Ishikawa (cell line): Measurements from ENCODE around the gene CIITA.

Source experiments
- CEBPB ChIP-seq: IDR thresholded peaks from 2 replicates; pipeline ENCODE4 v1.6.1; 2012
- CREB1 ChIP-seq: IDR thresholded peaks from 2 replicates; pipeline ENCODE4 v1.6.1; 2012; ENCODE audit warnings: low read depth
- EGR1 ChIP-seq: IDR thresholded peaks from 2 replicates; pipeline ENCODE4 v1.6.1; 2012
- EP300 ChIP-seq: IDR thresholded peaks from 2 replicates; pipeline ENCODE4 v1.6.1; 2012; ENCODE audit warnings: borderline replicate concordance
- FOXM1 ChIP-seq: IDR thresholded peaks from 2 replicates; pipeline ENCODE4 v1.6.1; 2012; ENCODE audit warnings: low read depth, borderline replicate concordance
- MAX ChIP-seq: IDR thresholded peaks from 2 replicates; pipeline ENCODE4 v1.6.1; 2012
- NFIC ChIP-seq: IDR thresholded peaks from 2 replicates; pipeline ENCODE4 v1.6.1; 2012
- RAD21 ChIP-seq: IDR thresholded peaks from 2 replicates; pipeline ENCODE4 v1.6.1; 2012; ENCODE audit warnings: low read depth
- REST ChIP-seq: IDR thresholded peaks from 2 replicates; pipeline ENCODE4 v1.6.1; 2012; ENCODE audit warnings: low read depth, mild to moderate bottlenecking
- TAF1 ChIP-seq: IDR thresholded peaks from 2 replicates; pipeline ENCODE4 v1.6.1; 2012; ENCODE audit warnings: low read depth, mild to moderate bottlenecking
- TCF12 ChIP-seq: IDR thresholded peaks from 2 replicates; pipeline ENCODE4 v1.6.1; 2012; ENCODE audit warnings: low read depth
- TEAD4 ChIP-seq: IDR thresholded peaks from 2 replicates; pipeline ENCODE4 v1.6.1; 2012
- YY1 ChIP-seq: IDR thresholded peaks from 2 replicates; pipeline ENCODE4 v1.6.1; 2012; ENCODE audit warnings: low read depth
- ZBTB7A ChIP-seq: IDR thresholded peaks from 2 replicates; pipeline ENCODE4 v1.6.1; 2012; ENCODE audit warnings: low read depth
- TF ChIP-seq, protein P1 (sequence below): IDR thresholded peaks from 2 replicates; pipeline ENCODE4 v1.6.1; 2012

The CIITA gene

DNA sequence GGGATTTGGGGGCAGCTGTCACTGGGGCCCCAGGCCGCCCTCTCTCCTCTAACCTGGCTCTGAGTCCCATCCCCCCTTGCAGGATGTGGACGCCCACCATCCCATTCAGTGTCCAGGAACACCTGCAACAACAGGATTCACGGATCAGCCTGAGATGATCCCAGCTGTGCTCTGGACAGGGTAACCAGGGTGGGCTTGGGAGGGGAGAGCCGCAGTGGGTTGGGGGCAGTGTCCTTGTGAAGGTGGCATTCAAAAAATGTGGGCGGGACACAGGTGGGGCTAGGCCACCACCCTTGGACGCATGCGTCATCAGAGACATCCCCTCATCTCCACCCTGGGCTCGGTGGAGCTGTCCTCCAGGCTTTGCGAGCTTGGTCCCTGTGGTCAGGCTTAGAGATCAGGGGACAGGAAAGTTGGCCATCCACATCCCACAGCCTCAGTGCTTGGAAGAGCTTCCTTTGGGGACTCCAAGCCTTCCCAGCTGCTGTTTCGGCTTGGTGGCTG is 46.2 kb downstream of the CIITA start:
- TF ChIP-seq TCF12, result no peak
- TF ChIP-seq MAX, result no peak
- no peak for TF ChIP-seq EP300
- TF ChIP-seq CEBPB, result no peak
- TF ChIP-seq NFIC, result no peak
- no peak for TF ChIP-seq TEAD4
- no peak for TF ChIP-seq YY1
- no peak for TF ChIP-seq ZBTB7A
- TF ChIP-seq CREB1, result no peak
- no peak for TF ChIP-seq TAF1
- TF ChIP-seq REST, result no peak
- TF ChIP-seq, protein P1, sequence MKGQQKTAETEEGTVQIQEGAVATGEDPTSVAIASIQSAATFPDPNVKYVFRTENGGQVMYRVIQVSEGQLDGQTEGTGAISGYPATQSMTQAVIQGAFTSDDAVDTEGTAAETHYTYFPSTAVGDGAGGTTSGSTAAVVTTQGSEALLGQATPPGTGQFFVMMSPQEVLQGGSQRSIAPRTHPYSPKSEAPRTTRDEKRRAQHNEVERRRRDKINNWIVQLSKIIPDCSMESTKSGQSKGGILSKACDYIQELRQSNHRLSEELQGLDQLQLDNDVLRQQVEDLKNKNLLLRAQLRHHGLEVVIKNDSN, result no peak
- no peak for TF ChIP-seq FOXM1
- TF ChIP-seq RAD21, result no peak
- no peak for TF ChIP-seq EGR1

DNA sequence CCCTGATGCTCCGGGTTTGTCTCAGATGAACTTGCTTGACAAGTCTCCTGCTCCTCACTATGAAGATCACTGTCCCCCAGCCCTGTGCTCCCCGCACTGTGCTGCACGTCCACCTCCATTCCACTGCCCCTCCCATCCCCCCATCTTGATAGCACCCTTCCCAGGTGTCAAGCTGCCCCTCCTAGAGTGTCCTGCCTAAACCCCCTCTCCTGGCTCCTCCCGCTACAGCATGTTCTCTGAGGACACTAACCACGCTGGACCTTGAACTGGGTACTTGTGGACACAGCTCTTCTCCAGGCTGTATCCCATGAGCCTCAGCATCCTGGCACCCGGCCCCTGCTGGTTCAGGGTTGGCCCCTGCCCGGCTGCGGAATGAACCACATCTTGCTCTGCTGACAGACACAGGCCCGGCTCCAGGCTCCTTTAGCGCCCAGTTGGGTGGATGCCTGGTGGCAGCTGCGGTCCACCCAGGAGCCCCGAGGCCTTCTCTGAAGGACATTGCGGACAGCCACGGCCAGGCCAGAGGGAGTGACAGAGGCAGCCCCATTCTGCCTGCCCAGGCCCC is 46.7 kb downstream of the CIITA start:
- TF ChIP-seq FOXM1 (no peak), CEBPB (no peak), YY1 (no peak), EP300 (no peak), NFIC (no peak), TEAD4 (no peak), ZBTB7A (no peak), MAX (no peak), CREB1 (no peak), TAF1 (no peak), REST (no peak), RAD21 (no peak), TCF12 (no peak)
- TF ChIP-seq, protein P1, result no peak

DNA sequence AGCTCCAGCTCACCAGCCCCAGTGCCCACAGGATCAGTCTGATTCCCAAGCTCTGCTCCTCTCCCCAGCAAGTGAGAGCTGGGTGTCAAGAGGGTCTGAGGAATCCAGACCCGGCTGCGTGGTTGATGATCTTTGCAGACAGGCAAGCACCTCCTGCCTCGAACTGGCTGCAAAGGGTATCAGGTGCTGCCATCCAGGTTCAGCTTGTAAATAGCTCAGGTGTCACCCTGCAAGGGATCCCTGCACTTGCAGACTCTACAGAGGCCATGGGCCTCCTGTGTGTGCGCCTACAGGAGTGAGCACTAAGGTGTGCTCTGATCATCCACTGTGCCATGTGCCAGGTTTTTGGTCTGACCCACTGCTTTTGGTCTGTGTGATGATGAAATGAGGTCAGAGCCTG is 49.1 kb downstream of the CIITA start:
- no peak for TF ChIP-seq EGR1
- TF ChIP-seq, protein P1, result no peak
- TF ChIP-seq CEBPB, result no peak
- no peak for TF ChIP-seq MAX
- no peak for TF ChIP-seq EP300
- no peak for TF ChIP-seq TCF12
- TF ChIP-seq YY1, result no peak
- no peak for TF ChIP-seq RAD21
- no peak for TF ChIP-seq REST
- no peak for TF ChIP-seq ZBTB7A
- TF ChIP-seq FOXM1, result no peak
- TF ChIP-seq TAF1, result no peak

GRCh38 chr16:10926867-10927266 is 49.9 kb downstream of the CIITA start:
- TF ChIP-seq EP300 (no peak), NFIC (no peak), YY1 (no peak), CEBPB (no peak), RAD21 (no peak), EGR1 (no peak), ZBTB7A (no peak), TEAD4 (no peak), TCF12 (no peak), REST (no peak)
- TF ChIP-seq, protein P1, result no peak
